NCI-H460 (cell line): ENCODE data around the gene IFT122. TPM values are rescaled to one million over a fixed set of nuclear protein-coding genes. Genes with fewer than 3 reads are reported as not detected.
"Not testable (repeated sequence)": the region's sequence is repeated elsewhere in the genome, so short reads cannot be mapped to it uniquely, and the experiment has no call there.

Source experiments
- DNase-seq: peaks from one replicate; pipeline ENCODE4 v3.0.0-alpha.2; 2016; ENCODE audit warnings: low read depth; ENCODE audit errors: extremely low read depth
- total RNA-seq: library from RNA; depleted of rRNA; stranded (reverse); fragments of >200 nt; shearing (Covaris generic); gene quantifications from 2 replicates; pipeline ENCODE4 v1.2.3, GENCODE V29; 2014

IFT122 gene
- total RNA-seq, 1 experiment from 2014 or later: 7.0 TPM

GRCh38 chr3:129532261-129532660 is 92.2 kb downstream of the IFT122 start:
- DNase-seq: no peak

- DNase-seq: no peak
Observed at GRCh38 chr3:129533406-129533805, 93.4 kb downstream of the IFT122 start.

GRCh38 chr3:129534428-129535027 is 94.5 kb downstream of the IFT122 start:
- DNase-seq: no peak

- DNase-seq: no peak
Observed at GRCh38 chr3:129535075-129535474, 95.1 kb downstream of the IFT122 start.

GRCh38 chr3:129536374-129536667 is 96.3 kb downstream of the IFT122 start:
- no peak for DNase-seq

GRCh38 chr3:129536804-129537203 is 96.8 kb downstream of the IFT122 start:
- no peak for DNase-seq

GRCh38 chr3:129539206-129539605 is 99.2 kb downstream of the IFT122 start:
- no peak for DNase-seq

- no peak for DNase-seq
Observed at GRCh38 chr3:129540776-129541516, 100.9 kb downstream of the IFT122 start.

- no peak for DNase-seq
Observed at GRCh38 chr3:129542747-129543146, 102.7 kb downstream of the IFT122 start.

- no peak for DNase-seq
Observed at GRCh38 chr3:129543156-129543790, 103.2 kb downstream of the IFT122 start, which contains the start of gene H1-8. Gene H1-8 (plus strand): TSS chr3:129543175. CDS start chr3:129543219, 44 bp downstream.

- DNase-seq: no peak
Observed at GRCh38 chr3:129543999-129544398, 104.0 kb downstream of the IFT122 start.

- not testable (repeated sequence) for DNase-seq
Observed at GRCh38 chr3:129545951-129546350, 105.9 kb downstream of the IFT122 start.

GRCh38 chr3:129547241-129547640 is 107.2 kb downstream of the IFT122 start:
- DNase-seq: no peak

GRCh38 chr3:129548104-129548965 is 108.3 kb downstream of the IFT122 start:
- no peak for DNase-seq

GRCh38 chr3:129549006-129549800 is 109.2 kb downstream of the IFT122 start:
- no peak for DNase-seq

- no peak for DNase-seq
Observed at GRCh38 chr3:129549805-129550204, 109.8 kb downstream of the IFT122 start.

- no peak for DNase-seq
Observed at GRCh38 chr3:129552287-129553050, 112.4 kb downstream of the IFT122 start.

- no peak for DNase-seq
Observed at GRCh38 chr3:129553171-129553570, 113.1 kb downstream of the IFT122 start.

GRCh38 chr3:129553719-129554118 is 113.7 kb downstream of the IFT122 start:
- peak; percentile 3 for DNase-seq
